Activated CD4-positive, alpha-beta T cell treated with anti-CD3 and anti-CD28 coated beads, Interleukin-10, Interleukin-2, amounts not matched to agents 100 ng/mL and 50 ng/mL, durations not matched to agents 16 hours and 8 hours (primary cell): ENCODE results near the gene AARS2.

Source experiments
- DNase-seq: peaks from one replicate; pipeline ENCODE4 v3.0.0-alpha.2; 2020

The AARS2 gene

GRCh38 chr6:44298055-44298803 lies 14.9 kb downstream of the AARS2 start:
- no peak for DNase-seq

DNA sequence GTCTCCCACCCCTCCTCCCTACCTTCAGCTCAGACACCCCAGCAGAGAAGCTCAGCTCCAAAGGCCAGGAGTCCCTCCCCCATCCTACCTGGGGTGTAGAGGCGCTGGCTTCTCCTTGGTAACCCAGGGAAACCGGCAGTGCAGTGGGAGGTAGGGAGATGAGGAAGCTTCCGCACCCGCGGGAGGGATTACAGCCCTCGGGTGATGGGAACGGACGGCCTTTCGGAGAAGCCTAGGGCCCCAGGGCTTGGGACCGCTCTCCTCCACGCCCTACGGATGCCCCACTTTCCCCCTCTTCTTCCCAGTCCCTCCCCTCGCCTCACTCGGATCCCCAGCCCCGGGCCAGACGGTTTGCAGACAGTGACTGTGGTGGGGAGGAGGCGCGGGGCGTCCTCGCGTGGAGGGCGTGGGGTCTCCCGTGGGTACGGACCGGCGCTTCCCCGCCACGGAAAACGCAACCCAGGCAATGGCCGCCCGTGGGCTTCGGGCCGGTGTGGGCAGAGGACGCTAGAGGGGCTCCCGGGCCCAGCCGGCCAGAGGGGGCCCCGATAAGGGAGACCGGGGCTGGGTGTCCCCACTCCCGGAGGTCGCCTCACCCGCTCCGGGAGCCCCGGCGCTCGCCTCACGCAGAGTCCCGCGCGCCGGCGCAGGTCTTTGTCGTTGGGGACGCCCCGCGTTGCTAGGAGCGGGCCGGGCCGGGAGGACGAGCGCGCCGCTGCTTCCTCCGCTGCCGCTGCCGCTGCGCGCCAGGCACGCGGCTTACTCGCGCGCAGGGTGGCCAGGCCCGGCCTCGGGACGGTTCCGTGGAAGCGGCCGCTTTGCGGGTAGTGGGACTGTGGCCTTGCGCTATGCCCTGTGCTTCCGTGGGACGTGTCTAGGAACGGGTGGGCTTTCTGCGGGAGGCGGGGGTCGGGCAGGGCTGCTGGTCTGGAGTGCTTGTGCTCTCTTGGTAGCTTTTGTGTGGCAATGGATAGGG lies 15.8 kb downstream of the AARS2 start:
- DNase-seq = peak; percentile 47

DNA sequence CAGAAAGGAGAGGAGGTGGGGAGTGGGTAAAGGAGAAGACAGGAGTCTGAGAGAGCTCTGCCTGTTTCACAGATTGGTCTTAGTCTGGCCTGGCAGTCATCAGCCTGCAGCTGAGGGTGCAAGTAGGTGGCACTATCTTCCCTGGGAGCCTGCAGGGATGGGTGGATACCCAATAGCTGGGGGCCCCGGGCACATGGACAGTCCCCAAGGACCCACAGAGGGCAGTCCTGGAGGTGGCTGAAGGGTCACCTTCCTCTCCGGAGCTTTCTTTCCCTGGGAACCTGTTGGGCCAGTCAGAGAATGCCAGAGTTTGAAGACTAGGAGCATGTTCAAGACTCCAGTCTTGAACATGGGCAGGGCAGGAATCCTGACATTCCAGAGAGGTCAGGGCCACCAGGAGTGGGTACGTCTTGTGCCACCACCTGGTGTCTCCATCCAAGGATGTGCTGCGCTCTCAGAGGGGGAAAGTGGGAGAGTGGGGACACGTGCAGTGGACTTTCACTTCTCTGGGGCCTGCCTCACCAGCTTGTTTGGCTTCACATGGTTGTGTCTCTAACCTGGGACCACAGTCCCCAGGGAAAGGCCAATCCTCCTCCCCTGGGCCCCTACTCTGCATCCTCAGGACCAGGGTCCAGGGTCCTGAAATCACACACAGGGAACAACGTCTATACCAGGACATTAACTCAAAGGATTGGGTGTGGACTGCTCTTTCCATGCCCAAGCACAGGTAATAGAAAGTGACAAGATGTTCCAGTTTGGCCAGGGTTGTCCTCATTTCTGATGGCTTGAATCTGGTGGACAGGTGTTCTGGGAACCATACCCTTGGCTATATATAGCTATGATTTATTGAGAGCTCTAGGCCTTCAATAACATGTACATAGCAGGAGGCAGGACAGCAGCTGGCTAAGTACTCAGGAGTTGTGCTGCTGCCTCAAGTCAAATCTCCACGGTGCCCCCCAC lies 18.0 kb downstream of the AARS2 start:
- DNase-seq = no peak

DNA sequence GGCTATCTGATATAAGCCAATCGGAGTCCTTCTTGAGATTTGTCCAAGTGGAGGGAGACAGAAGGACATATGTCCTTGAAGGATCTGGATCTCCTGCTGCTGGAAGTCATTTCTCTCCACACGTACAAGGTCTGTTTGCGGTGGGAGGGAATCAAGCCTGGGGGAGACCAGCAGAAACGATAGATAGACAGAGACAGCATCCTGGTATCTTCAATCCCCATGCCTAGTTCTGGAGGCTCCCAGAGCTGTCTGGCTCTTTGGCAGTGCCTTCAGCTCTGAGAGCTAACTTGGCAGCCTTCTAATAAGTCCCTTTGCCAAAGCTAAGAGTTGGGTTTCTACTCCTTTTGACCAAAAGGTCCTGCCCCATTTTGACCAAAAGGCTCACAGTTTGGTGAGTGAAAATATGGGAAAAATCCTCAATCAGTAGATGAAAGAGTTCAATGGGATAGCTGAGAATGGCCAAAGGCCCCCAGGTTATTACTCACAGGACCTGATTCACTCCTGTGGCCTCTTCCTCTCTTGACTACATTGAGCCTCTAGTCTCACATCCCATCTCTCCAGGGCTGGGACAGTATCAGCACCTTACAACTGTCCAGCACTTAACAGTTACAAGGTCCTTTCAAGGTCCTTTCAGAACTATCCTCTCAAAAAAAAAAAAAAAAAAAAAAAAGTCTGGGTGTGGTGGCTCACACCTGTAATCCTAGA lies 20.3 kb downstream of the AARS2 start:
- DNase-seq = no peak

GRCh38 chr6:44291841-44292240 lies 21.3 kb downstream of the AARS2 start:
- no peak for DNase-seq

DNA sequence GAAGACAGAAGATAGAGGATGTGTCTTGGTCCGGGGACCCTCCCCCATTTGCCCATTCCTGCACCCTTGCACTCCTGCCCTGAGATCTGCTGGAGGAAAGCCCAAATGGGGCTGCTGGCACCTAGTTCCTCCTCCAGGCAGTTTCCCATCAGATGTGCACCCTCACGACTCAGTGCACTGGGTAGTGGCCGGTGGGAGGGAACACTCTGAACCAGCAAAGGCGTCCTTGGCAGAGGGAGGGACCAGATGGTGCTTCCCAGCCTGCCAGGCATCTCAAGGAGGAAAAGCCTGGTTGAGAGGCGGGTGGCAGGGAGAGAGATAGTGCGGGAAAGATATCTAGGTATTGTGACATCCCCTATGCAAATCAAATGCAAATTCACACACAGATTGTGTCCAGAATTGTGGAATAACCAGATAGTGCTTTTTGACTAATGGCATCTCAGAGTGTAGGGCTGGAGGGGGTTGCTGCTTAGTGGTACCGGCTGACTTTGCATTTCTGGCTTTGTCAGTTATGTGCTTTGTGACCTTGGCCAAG lies 23.4 kb downstream of the AARS2 start:
- no peak for DNase-seq

DNA sequence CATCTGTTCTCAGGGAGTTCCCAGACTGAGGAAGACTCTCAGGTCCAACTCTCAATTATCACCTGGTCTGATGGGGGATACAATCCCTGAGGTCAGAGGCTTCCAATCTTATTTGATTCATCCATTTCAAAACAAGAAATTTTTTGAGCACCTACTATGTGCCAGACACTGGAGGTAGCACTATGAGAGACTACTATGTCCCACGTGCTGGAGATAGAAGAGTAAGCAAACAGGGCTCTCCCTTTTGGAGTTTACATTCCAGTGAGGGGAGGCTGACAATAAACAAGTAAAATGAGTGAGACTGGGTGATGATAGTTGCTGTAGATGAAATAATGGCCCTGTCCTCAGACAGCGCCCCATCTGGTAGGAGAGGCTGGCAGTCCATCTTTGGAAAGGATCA lies 26.4 kb downstream of the AARS2 start:
- no peak for DNase-seq

DNA sequence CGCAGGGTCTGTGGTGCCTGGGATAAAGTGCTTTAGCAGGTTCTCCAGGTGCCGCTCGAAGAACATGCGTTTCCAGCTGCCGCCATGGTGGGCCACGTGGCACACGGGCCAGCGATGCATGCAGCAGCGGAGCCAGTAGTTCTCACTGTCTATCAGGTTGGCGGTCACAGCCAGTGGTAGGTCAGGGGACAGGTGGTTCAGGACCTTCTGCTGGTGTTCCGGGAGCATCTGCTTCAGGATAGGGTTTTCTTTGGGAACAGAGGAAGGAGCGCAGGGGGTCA lies 26.9 kb downstream of the AARS2 start:
- DNase-seq = no peak

- no peak for DNase-seq
These were observed 27.4 kb downstream of the AARS2 start for GRCh38 chr6:44285552-44286284.

GRCh38 chr6:44284867-44285266 lies 28.3 kb downstream of the AARS2 start:
- DNase-seq = no peak

DNA sequence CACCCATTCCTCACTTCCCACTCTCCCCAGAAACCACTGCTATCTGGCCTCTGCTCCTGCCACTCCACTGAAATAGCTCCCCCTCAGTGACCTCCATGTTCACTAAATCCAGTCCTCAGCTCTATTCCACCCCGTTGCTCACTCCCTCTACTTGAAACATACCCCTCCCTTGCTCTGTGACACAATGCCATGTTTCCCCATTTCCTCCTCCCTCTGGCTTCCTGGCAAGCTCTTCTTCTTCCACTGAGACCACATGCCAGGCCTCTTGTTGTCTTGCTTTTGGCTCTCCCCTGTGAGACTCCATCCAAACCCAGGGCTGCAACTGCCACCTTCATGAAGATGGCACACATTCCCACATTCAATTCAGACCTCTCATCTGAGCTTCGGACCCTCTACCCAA lies 29.0 kb downstream of the AARS2 start:
- DNase-seq = no peak

- no peak for DNase-seq
These were observed 34.1 kb downstream of the AARS2 start for GRCh38 chr6:44278774-44279697.

DNA sequence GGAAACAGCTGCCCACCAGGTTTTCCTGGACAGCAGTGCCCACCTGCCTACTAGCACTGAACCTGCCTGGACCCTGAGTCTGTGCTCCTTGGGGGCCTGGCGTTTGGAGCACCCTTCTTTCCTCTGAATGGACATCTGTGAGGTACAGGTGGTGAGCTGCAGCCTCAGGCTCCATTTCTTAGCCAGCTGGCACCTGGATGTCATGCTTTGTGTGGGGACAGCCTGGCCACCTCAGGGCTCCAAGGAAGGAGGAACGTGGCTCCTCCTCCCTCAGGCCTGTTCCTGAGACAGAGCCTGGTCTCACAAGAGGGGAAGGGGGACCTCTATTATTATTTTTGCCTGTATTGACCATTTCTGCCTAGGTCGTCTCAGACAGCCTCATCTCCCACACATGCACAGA lies 34.8 kb downstream of the AARS2 start:
- no peak for DNase-seq

DNA sequence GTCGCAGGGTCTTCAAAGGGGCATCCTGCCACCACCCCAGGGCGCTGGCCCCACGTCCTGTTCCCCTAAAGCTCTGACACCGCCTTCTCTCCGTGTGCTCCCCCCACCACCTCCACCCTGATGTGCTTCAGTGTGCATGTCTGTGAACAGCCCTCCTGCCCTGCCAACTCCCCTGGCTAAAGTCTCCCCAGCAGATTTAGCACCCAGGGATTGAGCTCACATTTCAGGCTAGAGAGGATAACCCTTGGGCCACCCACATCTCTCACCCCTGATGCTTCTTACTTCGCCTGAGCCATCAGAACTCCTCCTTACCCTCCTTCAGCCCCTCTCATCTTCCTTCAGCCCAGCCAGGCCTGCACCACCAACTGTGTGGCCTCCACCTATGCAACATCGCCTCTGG lies 35.4 kb downstream of the AARS2 start:
- DNase-seq = no peak

- DNase-seq = no peak
These were observed 36.2 kb downstream of the AARS2 start for GRCh38 chr6:44276667-44277640.

DNA sequence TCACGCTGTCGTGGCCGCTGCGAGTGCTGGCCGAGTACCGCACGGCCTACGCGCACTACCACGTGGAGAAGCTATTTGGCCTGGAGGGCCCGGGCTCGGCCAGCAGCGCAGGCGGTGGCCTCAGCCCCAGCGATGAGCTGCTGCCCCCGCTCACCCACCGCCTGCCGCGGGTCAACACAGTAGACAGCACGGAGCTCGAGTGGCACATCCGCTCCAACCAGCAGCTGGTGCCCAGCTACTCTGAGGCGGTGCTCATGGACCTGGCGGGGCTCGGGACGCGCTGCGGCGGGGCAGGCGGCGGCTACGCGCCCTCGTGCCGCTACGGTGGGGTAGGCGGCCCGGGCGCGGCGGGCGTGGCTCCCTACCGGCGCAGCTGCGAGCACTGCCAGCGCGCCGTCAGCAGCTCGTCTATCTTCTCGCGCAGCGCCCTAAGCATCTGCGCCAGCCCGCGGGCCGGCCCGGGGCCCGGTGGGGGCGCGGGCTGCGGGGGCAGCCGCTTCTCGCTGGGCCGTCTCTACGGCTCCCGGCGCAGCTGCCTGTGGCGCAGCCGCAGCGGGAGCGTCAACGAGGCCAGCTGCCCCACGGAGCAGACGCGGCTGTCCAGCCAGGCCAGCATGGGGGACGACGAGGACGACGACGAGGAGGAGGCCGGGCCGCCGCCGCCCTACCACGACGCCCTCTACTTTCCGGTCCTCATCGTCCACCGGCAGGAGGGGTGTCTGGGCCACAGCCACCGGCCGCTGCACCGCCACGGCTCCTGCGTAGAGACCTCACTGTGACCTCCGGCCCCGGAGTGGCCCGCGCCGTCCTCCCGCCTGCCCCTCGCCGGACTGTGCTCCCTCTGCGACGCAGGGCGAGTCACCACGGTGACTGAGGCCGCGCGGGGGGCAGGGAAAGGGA lies 37.1 kb downstream of the AARS2 start:
- DNase-seq = peak; percentile 27

GRCh38 chr6:44275271-44275748 lies 37.8 kb downstream of the AARS2 start:
- DNase-seq = no peak

DNA sequence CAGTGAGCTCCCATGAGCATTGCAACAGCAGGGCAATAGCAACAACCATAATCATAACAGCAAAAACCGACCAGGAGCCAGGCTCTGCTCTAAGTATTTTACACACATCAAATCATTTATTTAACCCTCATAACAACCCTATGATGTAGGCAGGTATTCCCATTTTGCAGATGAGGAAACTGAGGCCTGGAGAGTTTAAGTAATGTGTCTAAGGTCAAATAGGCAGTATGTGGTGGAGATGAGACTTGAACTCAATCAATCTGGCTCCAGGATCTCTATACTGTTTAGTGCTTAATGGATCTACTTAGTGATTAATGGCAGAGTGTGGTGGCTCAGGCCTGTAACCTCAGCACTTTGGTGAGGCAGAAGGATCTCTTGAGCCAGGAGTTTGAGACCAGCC lies 39.5 kb downstream of the AARS2 start:
- DNase-seq = no peak
